Keratinocyte (primary cell): Measurements from ENCODE around the gene ALK. TPM values are rescaled to one million over a fixed set of nuclear protein-coding genes. Genes with fewer than 3 reads are reported as not detected.

ENCODE experiments used
- DNase-seq: peaks from one replicate; pipeline ENCODE4 v3.0.0-alpha.2; 2011; ENCODE audit warnings: low read depth, missing footprints, low spot score
- FAIRE-seq: peaks from 2 replicates; lab custom pipeline; 2011; peaks lifted over from hg19 to GRCh38; lab: Jason Lieb, UNC
- H2AFZ ChIP-seq: 2 replicates; pipeline ENCODE4 v1.6.0; 2012; ENCODE audit warnings: low read length, control low read depth, inconsistent platforms; ENCODE audit not compliant: control insufficient read depth
- H3K27ac ChIP-seq: 2 replicates; pipeline ENCODE4 v1.5.1; 2011; ENCODE audit warnings: low read length; ENCODE audit not compliant: control insufficient read depth, insufficient read depth
- H3K27me3 ChIP-seq: 3 replicates; pipeline ENCODE4 v1.6.0; 2011; ENCODE audit warnings: low read length; ENCODE audit not compliant: control insufficient read depth, insufficient read depth; ENCODE audit errors: extremely low read depth
- H3K36me3 ChIP-seq, 2 experiments: 2 replicates in 1 of 2; 3 replicates in 1 of 2; pipeline ENCODE4 v1.5.1; 2011; ENCODE audit warnings: low read length in 2 of 2, mild to moderate bottlenecking in 1 of 2; ENCODE audit not compliant: control insufficient read depth in 2 of 2, insufficient read depth in 2 of 2; ENCODE audit errors: extremely low read depth in 1 of 2
- H3K4me1 ChIP-seq: 3 replicates; pipeline ENCODE4 v1.5.1; 2011; ENCODE audit warnings: low read length; ENCODE audit not compliant: control insufficient read depth, insufficient read depth; ENCODE audit errors: extremely low read depth
- H3K4me2 ChIP-seq: 3 replicates; pipeline ENCODE4 v1.6.0; 2011; ENCODE audit warnings: low read depth, low read length; ENCODE audit not compliant: control insufficient read depth, insufficient read depth; ENCODE audit errors: extremely low read depth
- H3K4me3 ChIP-seq, 3 experiments: fragments of 200-600 bp in 1 of 3; sonication (generic) in 1 of 3; 2 replicates in 2 of 3; 3 replicates in 1 of 3; pipeline ENCODE4 v1.5.1; 2011 to 2016; ENCODE audit warnings: low read length in 3 of 3, mild to moderate bottlenecking in 3 of 3, control low read depth in 2 of 3, inconsistent platforms in 1 of 3, low read depth in 1 of 3, mixed read lengths in 1 of 3, mixed run types in 1 of 3, moderate library complexity in 1 of 3; ENCODE audit not compliant: control insufficient read depth in 2 of 3, insufficient read depth in 2 of 3; ENCODE audit errors: extremely low read depth in 1 of 3
- H3K79me2 ChIP-seq: 2 replicates; pipeline ENCODE4 v1.6.0; 2012; ENCODE audit warnings: low read length; ENCODE audit not compliant: control insufficient read depth, insufficient read depth
- H3K9ac ChIP-seq: 3 replicates; pipeline ENCODE4 v1.6.0; 2011; ENCODE audit warnings: low read length; ENCODE audit not compliant: control insufficient read depth, insufficient read depth; ENCODE audit errors: extremely low read depth
- H3K9me1 ChIP-seq: 3 replicates; pipeline ENCODE4 v1.6.0; 2011; ENCODE audit warnings: low read length; ENCODE audit not compliant: control insufficient read depth, insufficient read depth; ENCODE audit errors: extremely low read depth
- H3K9me3 ChIP-seq: 2 replicates; pipeline ENCODE4 v1.5.1; 2012; ENCODE audit warnings: low read depth, low read length; ENCODE audit not compliant: control insufficient read depth
- H4K20me1 ChIP-seq: 3 replicates; pipeline ENCODE4 v1.6.0; 2011; ENCODE audit warnings: low read length; ENCODE audit not compliant: control insufficient read depth, insufficient read depth; ENCODE audit errors: extremely low read depth
- EZH2 ChIP-seq: IDR thresholded peaks from one replicate; pipeline ENCODE4 v1.6.1; 2012; ENCODE audit warnings: inconsistent platforms, mild to moderate bottlenecking, low read length, moderate library complexity
- dilution Hi-C: fragments of 300-500 bp; cut with MboI; formaldehyde crosslinking; loops from one replicate; pipeline ENCODE4 v1.7.0; 2020; ENCODE audit warnings: low sequenced_read_pairs; ENCODE audit not compliant: extremely low pct_ligation_motif_present
- polyA plus RNA-seq, 5 experiments: library from polyadenylated mRNA; depleted of rRNA in 3 of 5; stranded (reverse) in 3 of 5; stranded (forward) in 1 of 5; unstranded in 1 of 5; fragments of >200 nt; gene quantifications; 1 replicate in 1 of 5; 2 replicates in 3 of 5; 3 replicates in 1 of 5; pipeline versions ENCODE4 v1.2.1 to v1.2.3, GENCODE V29; 2011 to 2012; ENCODE audit warnings: missing spikeins in 2 of 5, low read depth in 1 of 5, low replicate concordance in 1 of 5
- TF ChIP-seq, protein P1 (sequence below), 3 experiments: IDR thresholded peaks in 1 of 3; conservative IDR thresholded peaks in 1 of 3; optimal IDR thresholded peaks in 1 of 3; 2 replicates in 2 of 3; 3 replicates in 1 of 3; pipeline versions ENCODE3 to v1.5.1; 2011; ENCODE audit warnings: low read length in 3 of 3, mild to moderate bottlenecking in 3 of 3, moderate library complexity in 2 of 3, control low read depth in 1 of 3, inconsistent platforms in 1 of 3; ENCODE audit not compliant: insufficient read depth in 2 of 3; ENCODE audit errors: extremely low read depth in 1 of 3

ALK gene
- polyA plus RNA-seq, 1 donor (not counting 4 experiments of a cell fraction or from before 2014, with no cell fraction given): not detected

DNA sequence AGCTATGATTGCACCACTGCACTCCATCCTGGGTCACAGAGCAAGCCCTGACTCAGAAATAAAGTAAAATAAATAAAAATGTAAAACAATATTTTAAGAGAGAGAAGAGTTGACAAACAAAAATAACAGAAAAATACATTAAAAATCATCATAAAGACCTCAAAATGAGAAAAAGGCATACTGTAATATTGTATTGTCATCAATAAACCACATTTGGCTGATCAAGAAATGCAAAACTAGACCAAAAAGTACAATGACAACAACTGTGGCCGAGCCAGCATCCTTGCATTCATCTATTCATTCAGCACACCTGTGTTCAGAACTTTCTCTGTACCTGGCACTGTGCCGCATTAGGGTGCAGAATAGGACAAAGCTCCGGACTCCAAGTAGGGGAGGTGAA, 121.8 kb downstream of the ALK start:
- TF ChIP-seq, protein P1, sequence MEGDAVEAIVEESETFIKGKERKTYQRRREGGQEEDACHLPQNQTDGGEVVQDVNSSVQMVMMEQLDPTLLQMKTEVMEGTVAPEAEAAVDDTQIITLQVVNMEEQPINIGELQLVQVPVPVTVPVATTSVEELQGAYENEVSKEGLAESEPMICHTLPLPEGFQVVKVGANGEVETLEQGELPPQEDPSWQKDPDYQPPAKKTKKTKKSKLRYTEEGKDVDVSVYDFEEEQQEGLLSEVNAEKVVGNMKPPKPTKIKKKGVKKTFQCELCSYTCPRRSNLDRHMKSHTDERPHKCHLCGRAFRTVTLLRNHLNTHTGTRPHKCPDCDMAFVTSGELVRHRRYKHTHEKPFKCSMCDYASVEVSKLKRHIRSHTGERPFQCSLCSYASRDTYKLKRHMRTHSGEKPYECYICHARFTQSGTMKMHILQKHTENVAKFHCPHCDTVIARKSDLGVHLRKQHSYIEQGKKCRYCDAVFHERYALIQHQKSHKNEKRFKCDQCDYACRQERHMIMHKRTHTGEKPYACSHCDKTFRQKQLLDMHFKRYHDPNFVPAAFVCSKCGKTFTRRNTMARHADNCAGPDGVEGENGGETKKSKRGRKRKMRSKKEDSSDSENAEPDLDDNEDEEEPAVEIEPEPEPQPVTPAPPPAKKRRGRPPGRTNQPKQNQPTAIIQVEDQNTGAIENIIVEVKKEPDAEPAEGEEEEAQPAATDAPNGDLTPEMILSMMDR (optimal IDR thresholded peaks at IDR 0.05 in 1 of 3, IDR thresholded peaks at IDR 0.05 in 1 of 3, conservative IDR thresholded peaks at IDR 0.05 in 1 of 3; ENCODE audit: extremely low read depth in 1 of 3, insufficient read depth in 2 of 3, low read length in 3 of 3): no peak
- no peak for TF ChIP-seq EZH2
- H3K27ac ChIP-seq: no peak overlapping the region
- H3K4me3 ChIP-seq: no peak overlapping the region
- no peak for DNase-seq
- H4K20me1 ChIP-seq: no peaks in the 10 kb centered on the region
- no peaks in the 10 kb centered on the region for H3K9me3 ChIP-seq
- no peaks in the 10 kb centered on the region for H3K79me2 ChIP-seq
- FAIRE-seq: no peak
- dilution Hi-C loops: no loop called here
- no peak overlapping the region for H3K9ac ChIP-seq
- peaks cover 28% of the 10 kb centered on the region for H3K27me3 ChIP-seq
- no peaks in the 10 kb centered on the region for H3K36me3 ChIP-seq
- no peaks in the 10 kb centered on the region for H3K4me1 ChIP-seq
- H3K4me2 ChIP-seq: no peak overlapping the region
- H3K9me1 ChIP-seq: no peaks in the 10 kb centered on the region
- H2AFZ ChIP-seq: no peak overlapping the region

DNA sequence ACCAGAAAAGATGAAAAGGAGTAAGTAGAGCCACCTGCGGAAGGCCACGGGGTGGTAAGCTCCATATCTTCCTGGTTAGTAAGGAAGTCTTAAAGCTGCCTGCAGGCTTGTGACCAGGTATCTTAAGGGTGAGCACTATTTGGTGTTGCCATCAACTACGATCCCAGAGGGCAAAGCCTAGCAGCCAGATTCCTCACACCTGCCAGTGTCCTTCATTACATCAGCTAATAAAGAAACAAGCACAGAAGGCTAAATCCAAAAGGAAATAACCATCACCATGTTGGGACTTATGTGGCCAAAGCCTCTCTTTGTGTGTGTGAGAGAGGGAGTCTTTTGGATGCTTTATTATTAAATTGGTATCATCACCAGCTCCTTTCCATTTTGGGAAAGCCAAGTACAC, 123.5 kb downstream of the ALK start:
- no peak overlapping the region for H3K4me2 ChIP-seq
- dilution Hi-C loops: no loop called here
- no peak overlapping the region for H3K27ac ChIP-seq
- DNase-seq (no peak), FAIRE-seq (no peak)
- no peaks in the 10 kb centered on the region for H3K36me3 ChIP-seq
- H3K4me1 ChIP-seq: no peaks in the 10 kb centered on the region
- no peak overlapping the region for H2AFZ ChIP-seq
- H4K20me1 ChIP-seq: no peaks in the 10 kb centered on the region
- TF ChIP-seq, protein P1 (optimal IDR thresholded peaks at IDR 0.05 in 1 of 3, IDR thresholded peaks at IDR 0.05 in 1 of 3, conservative IDR thresholded peaks at IDR 0.05 in 1 of 3; ENCODE audit: extremely low read depth in 1 of 3, insufficient read depth in 2 of 3, low read length in 3 of 3): no peak
- TF ChIP-seq EZH2: no peak
- no peaks in the 10 kb centered on the region for H3K9me1 ChIP-seq
- no peak overlapping the region for H3K4me3 ChIP-seq
- H3K27me3 ChIP-seq: peaks cover 28% of the 10 kb centered on the region
- H3K9ac ChIP-seq: no peak overlapping the region
- H3K9me3 ChIP-seq: no peaks in the 10 kb centered on the region
- H3K79me2 ChIP-seq: no peaks in the 10 kb centered on the region
